ENCODE measurements around the gene TIAM1.

Gene TIAM1

DNA sequence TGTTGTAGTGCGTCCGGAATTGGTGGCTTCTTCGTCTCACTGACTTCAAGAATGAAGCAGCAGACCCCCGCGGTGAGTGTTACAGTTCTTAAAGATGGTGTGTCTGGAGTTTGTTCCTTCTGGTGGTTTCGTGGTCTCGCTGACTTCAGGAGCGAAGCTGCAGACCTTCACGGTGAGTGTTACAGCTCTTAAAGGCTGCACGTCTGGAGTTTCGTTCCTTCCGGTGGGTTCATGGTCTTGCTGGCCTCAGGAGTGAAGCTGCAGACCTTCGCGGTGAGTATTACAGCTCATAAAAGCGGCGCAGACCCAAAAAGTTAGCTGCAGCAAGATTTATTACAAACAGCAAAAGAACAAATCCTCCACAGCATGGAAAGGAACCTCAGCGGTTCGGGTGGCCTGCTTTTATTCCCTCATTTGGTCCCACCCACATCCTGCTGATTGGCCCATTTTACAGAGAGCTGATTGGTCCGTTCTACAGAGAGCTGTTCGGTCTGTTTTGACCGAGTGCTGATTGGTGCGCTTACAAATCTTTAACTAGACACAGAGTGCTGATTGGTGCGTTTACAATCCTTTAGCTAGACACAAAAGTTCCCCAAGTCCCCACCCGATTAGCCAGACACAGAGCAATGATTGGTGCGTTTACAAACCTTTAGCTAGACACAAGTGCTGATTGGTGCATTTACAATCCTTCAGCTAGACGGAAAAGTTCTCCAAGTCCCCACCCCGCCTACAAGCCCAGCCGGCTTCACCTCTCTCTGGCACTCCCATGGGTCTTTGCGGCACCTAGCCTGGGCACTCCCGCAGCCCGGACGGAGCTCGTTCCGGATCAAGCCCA is 256.2 kb downstream of the TIAM1 start:
- no peak for DNase-seq (ENCODE audit: low read depth in 2 of 2)

DNA sequence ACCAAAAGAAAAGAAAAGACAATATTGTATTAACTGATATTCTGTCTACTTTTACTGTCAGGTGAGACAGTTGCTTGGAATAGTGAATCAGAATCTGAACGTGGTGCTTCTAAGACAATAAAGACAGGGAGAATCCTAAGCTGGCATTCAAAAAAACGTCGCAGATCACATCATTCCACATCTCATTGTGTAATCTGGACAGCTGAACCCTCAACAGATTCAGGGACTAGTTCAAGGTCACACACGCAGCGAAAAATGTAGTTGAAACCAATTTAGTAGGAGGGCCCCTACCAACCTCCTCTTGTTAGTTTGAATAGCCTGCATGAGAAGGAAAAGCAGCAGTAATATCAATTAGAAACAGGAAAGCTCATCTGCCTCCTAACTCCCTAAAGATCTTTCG is 259.4 kb downstream of the TIAM1 start:
- no peak for DNase-seq (ENCODE audit: low read depth in 2 of 2)

DNA sequence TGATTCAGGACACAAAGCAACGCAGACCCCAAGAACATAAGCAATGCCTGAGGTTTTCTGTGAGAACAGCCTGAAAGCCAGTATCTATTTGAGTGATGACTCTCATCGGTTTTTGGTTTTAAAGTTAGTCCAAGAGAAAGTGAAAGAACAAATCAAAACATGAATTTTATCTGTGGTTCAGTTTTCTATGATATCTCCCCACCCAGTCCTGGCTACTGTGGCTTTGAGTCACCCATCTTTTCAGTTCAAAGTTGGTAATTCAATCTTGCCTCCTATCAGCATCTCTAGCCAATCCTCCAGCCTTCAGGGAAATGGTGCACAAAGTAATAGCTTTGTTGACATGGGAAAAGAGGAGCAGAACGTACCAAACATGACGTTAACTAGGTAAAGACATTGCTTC is 265.3 kb downstream of the TIAM1 start:
- no peak for DNase-seq (ENCODE audit: low read depth in 2 of 2)

DNA sequence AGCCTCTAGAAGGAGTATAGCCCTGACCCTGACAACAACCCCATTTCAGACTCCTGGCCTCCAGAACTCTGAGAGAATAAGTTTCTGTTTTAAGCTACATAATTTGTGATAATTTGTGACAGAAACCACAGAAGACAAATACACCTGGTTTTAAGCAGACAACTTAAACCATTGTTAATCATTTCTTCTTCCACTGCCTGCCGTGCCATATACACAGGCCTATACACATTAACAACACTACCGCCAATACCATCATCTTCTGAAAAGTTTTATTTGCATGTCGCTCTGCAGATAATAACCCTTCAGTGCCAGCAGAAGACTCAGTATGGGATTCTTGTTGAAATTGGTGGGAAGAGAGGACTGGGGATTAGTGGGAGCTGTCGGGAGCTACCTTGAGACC is 265.8 kb downstream of the TIAM1 start:
- DNase-seq (ENCODE audit: low read depth in 2 of 2), result no peak

DNA sequence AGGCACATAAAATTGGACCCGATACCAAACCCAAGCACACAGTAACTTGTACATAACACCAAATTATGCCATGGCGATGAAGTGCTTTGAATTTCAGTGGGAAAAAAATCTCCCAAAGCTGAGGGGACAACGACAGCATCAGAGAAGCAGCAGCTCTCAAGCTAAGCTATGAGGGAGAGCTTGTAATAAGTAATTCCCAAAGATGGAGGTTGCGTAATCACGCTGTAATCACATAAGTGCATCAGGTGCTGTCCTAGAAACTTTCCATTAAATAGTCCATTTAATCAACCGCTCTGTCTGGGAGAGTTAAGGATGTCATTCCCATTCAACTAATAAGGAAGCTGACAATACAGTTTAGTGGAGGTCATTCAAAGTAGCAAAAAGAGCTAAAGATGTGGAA is 268.2 kb downstream of the TIAM1 start:
- no peak for DNase-seq (ENCODE audit: low read depth in 2 of 2)

DNA sequence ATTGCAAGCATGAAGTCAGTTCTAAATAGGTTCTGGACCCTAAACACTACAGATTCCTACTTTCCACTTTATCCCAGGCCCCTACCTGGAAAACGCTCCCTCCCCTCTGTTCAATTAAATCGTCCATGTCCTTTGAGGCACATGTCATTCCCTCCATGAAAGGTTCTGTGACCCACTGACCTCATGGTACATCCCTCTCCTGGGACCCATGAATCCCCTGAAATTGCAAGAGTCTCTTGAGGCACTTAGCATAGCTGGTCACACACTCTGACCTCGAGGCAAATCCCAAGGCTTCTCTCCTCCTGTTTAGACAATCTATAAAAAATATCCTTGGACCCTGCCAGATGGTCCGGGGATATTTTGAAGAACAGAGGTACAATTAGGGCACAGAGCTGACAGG is 271.5 kb downstream of the TIAM1 start:
- no peak for DNase-seq (ENCODE audit: low read depth in 2 of 2)

Measured in stimulated activated CD4-positive, alpha-beta T cell treated with anti-CD3 and anti-CD28 coated beads, Interleukin-1b, Interleukin-23, amount 100 ng/mL, for 4 hours (primary cell).